Nephron progenitor cell (in vitro differentiated cells): ENCODE results near the gene OR52H1.

Experiments used
- DNase-seq: peaks from one replicate; pipeline ENCODE4 v3.0.0; 2021
- H3K27ac Mint-ChIP-seq: 2 replicates; pipeline ENCODE4 v1.8.0; 2021; ENCODE audit warnings: mild to moderate bottlenecking, moderate library complexity, mixed read lengths
- H3K27me3 Mint-ChIP-seq: 2 replicates; pipeline ENCODE4 v1.8.0; 2021; ENCODE audit warnings: mild to moderate bottlenecking, low read depth, mixed read lengths; ENCODE audit not compliant: poor library complexity
- H3K36me3 Mint-ChIP-seq: 2 replicates; pipeline ENCODE4 v1.8.0; 2021; ENCODE audit warnings: low read depth, mixed read lengths
- H3K4me1 Mint-ChIP-seq: 2 replicates; pipeline ENCODE4 v1.8.0; 2021; ENCODE audit warnings: mixed read lengths
- H3K4me3 Mint-ChIP-seq: 2 replicates; pipeline ENCODE4 v1.8.0; 2021; ENCODE audit warnings: mild to moderate bottlenecking, moderate library complexity, mixed read lengths
- H3K9me3 Mint-ChIP-seq: 2 replicates; pipeline ENCODE4 v1.8.0; 2021; ENCODE audit warnings: mild to moderate bottlenecking, moderate library complexity, mixed read lengths
- CTCF ChIP-seq: fragments of 200-600 bp; sonication (generic); IDR thresholded peaks from 2 replicates; pipeline ENCODE4 v1.5.0; 2021; ENCODE audit warnings: antibody characterized with exemption

The OR52H1 gene

DNA sequence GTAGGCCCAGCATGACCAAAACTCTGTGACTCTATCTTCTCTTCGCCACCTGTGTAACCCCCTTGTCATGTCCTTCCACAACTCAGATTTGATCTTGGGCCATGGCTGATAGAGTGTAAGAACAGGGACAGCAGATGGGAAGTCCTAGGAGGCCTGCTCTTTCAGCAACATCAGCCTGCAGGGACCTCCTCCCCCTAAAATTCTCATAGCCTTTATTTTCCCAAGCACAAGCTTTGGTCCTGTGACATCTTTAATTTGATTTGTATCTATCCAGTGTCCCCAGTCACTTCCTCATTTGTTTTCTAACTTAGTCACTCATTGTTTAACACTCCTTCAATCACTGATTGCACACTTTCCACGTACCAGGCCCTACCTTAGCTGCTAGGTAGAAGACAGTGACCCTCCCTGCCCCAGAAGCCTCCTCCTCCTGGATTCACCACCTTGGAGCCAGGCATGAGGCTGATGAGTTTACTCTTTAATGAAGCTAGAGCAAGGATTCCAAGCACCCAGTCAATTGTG, 43.9 kb downstream of the OR52H1 start:
- Mint-ChIP-seq H3K4me1 (no peaks in the 10 kb centered on the region), H3K27ac (peak overlapping the region; percentile 34), H3K9me3 (no peaks in the 10 kb centered on the region), H3K4me3 (no peak overlapping the region), H3K27me3 (peaks cover 5% of the 10 kb centered on the region), H3K36me3 (no peaks in the 10 kb centered on the region)
- DNase-seq = no peak
- TF ChIP-seq CTCF = no peak

- H3K36me3 Mint-ChIP-seq = no peaks in the 10 kb centered on the region
- no peak for TF ChIP-seq CTCF
- no peak for DNase-seq
Observed at GRCh38 chr11:5500393-5500801, 47.9 kb downstream of the OR52H1 start.

GRCh38 chr11:5499671-5500070, 48.7 kb downstream of the OR52H1 start:
- Mint-ChIP-seq H3K9me3 (no peaks in the 10 kb centered on the region), H3K36me3 (no peaks in the 10 kb centered on the region), H3K4me3 (no peak overlapping the region), H3K4me1 (no peaks in the 10 kb centered on the region), H3K27me3 (peaks cover 14% of the 10 kb centered on the region), H3K27ac (no peak overlapping the region)
- no peak for DNase-seq
- no peak for TF ChIP-seq CTCF

More at GRCh38 chr11:5500393-5500801, 47.9 kb downstream of the OR52H1 start:
- Mint-ChIP-seq H3K9me3 (no peaks in the 10 kb centered on the region), H3K27me3 (peaks cover 15% of the 10 kb centered on the region), H3K27ac (no peak overlapping the region), H3K4me1 (no peaks in the 10 kb centered on the region), H3K4me3 (no peak overlapping the region)
